CD4-positive, alpha-beta T cell (primary cell): ENCODE measurements around the gene AHDC1. TPM values are rescaled to one million over a fixed set of nuclear protein-coding genes. Genes with fewer than 3 reads are reported as not detected.

Experiments
- ATAC-seq: fragments of 200-7000 bp; cut with Tn5 transposase; one replicate; pipeline ENCODE4 v1.10.0; 2022; ENCODE audit warnings: mild to moderate bottlenecking; ENCODE audit not compliant: poor library complexity
- CTCF ChIA-PET: fragments of 350-600 bp; sonication (Branson Sonifier 250); formaldehyde crosslinking; loops from one replicate; lab custom pipeline; 2021; ENCODE audit warnings: antibody characterized with exemption, inconsistent platforms; lab: Charles Lee
- POLR2A ChIA-PET: fragments of 350-600 bp; sonication (Branson Sonifier 250); formaldehyde crosslinking; loops from one replicate; lab custom pipeline; 2021; ENCODE audit warnings: antibody characterized with exemption, inconsistent platforms; lab: Charles Lee
- DNase-seq, 14 experiments: peaks; one replicate each; pipeline ENCODE4 v3.0.0-alpha.2; 2013 to 2020; ENCODE audit warnings: mixed read lengths in 2 of 14
- H3K27ac ChIP-seq, 2 donors: one replicate each; pipeline versions ENCODE4 v1.5.1 to v1.7.0; 2013; ENCODE audit warnings: low read length in 2 of 2, low read depth in 1 of 2, mild to moderate bottlenecking in 1 of 2
- H3K27me3 ChIP-seq, 2 experiments: 1 replicate in 1 of 2; 2 replicates in 1 of 2; pipeline versions ENCODE4 v1.6.1 to v1.7.0; 2013; ENCODE audit warnings: low read length in 2 of 2, control low read depth in 1 of 2, mild to moderate bottlenecking in 1 of 2, moderate library complexity in 1 of 2; ENCODE audit not compliant: insufficient read depth in 2 of 2, control insufficient read depth in 1 of 2
- H3K36me3 ChIP-seq: one replicate; pipeline ENCODE4 v1.6.1; 2013; ENCODE audit warnings: low read length, control low read depth; ENCODE audit not compliant: insufficient read depth
- H3K4me1 ChIP-seq: one replicate; pipeline ENCODE4 v1.6.1; 2013; ENCODE audit warnings: low read length, control low read depth; ENCODE audit not compliant: insufficient read depth
- H3K4me3 ChIP-seq: one replicate; pipeline ENCODE4 v1.5.1; 2013; ENCODE audit warnings: mild to moderate bottlenecking, low read length, moderate library complexity
- H3K9me3 ChIP-seq, 2 experiments: 1 replicate in 1 of 2; 2 replicates in 1 of 2; pipeline versions ENCODE4 v1.6.1 to v1.7.0; 2013; ENCODE audit warnings: low read length in 2 of 2, mild to moderate bottlenecking in 2 of 2, control low read depth in 1 of 2, moderate library complexity in 1 of 2; ENCODE audit not compliant: control insufficient read depth in 1 of 2, insufficient read depth in 1 of 2
- H3K27ac Mint-ChIP-seq: one replicate; pipeline ENCODE4 v1.8.0; 2020; ENCODE audit warnings: mixed read lengths
- H3K27me3 Mint-ChIP-seq: one replicate; pipeline ENCODE4 v1.8.0; 2021; ENCODE audit warnings: mixed read lengths
- H3K36me3 Mint-ChIP-seq: one replicate; pipeline ENCODE4 v1.8.0; 2021; ENCODE audit warnings: low read depth, mixed read lengths
- H3K4me1 Mint-ChIP-seq: one replicate; pipeline ENCODE4 v1.8.0; 2021; ENCODE audit warnings: low read depth, mixed read lengths
- H3K4me3 Mint-ChIP-seq: one replicate; pipeline ENCODE4 v1.8.0; 2020; ENCODE audit warnings: mild to moderate bottlenecking, mixed read lengths
- H3K9me3 Mint-ChIP-seq: one replicate; pipeline ENCODE4 v1.8.0; 2020; ENCODE audit warnings: mixed read lengths
- intact Hi-C, 2 experiments: fragments of 100-400 bp; cut with DNase I in 1 of 2; cut with micrococcal nuclease in 1 of 2; formaldehyde crosslinking; loops; one replicate each; pipeline versions ENCODE4 v1.15.1 to v1.9.0; 2023 to 2025; cut with DNase I, micrococcal nuclease
- total RNA-seq, 174 experiments: library from RNA in 2 of 174; stranded (reverse) in 2 of 174; gene quantifications; one replicate each; pipeline ENCODE4 v1.2.3 and lab custom pipeline; 2021 to 2026
- TF ChIP-seq, protein P1 (sequence below): fragments of 200-600 bp; IDR thresholded peaks from one replicate; pipeline ENCODE4 v1.8.0; 2022; ENCODE audit warnings: antibody characterized with exemption, mild to moderate bottlenecking

AHDC1 gene
- total RNA-seq, 2 experiments from 2014 or later, result 20.8 to 22.9 TPM

DNA sequence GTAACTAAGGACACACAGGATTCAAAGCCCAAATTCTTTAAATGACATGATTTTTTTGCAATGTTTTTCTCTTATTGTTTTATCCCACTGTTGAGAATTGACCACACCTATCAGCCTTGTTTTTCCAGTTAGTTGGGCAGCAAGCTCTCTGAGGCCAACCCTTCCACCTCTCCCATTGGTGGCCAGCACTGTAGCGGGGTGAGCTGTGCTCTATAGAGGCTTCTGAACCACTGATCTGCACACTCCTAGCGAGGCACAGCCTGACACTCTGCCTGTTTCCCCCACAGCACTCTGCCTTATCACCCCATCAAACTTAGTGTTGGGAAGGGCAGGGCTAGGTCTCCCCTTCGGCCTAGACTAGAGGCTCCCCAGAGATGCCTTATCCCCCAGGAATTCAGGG is 19.5 kb downstream of the AHDC1 start:
- H3K9me3 ChIP-seq, result no peaks in the 10 kb centered on the region
- intact Hi-C loops, result no loop called here
- no peak overlapping the region for H3K27ac ChIP-seq
- ATAC-seq (no peak), DNase-seq (no peak)
- no peak overlapping the region for H3K27ac Mint-ChIP-seq
- H3K4me3 Mint-ChIP-seq, result no peak overlapping the region
- no peaks in the 10 kb centered on the region for H3K4me1 ChIP-seq
- TF ChIP-seq, protein P1, sequence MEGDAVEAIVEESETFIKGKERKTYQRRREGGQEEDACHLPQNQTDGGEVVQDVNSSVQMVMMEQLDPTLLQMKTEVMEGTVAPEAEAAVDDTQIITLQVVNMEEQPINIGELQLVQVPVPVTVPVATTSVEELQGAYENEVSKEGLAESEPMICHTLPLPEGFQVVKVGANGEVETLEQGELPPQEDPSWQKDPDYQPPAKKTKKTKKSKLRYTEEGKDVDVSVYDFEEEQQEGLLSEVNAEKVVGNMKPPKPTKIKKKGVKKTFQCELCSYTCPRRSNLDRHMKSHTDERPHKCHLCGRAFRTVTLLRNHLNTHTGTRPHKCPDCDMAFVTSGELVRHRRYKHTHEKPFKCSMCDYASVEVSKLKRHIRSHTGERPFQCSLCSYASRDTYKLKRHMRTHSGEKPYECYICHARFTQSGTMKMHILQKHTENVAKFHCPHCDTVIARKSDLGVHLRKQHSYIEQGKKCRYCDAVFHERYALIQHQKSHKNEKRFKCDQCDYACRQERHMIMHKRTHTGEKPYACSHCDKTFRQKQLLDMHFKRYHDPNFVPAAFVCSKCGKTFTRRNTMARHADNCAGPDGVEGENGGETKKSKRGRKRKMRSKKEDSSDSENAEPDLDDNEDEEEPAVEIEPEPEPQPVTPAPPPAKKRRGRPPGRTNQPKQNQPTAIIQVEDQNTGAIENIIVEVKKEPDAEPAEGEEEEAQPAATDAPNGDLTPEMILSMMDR, result no peak
- H3K4me1 Mint-ChIP-seq, result peaks cover 22% of the 10 kb centered on the region
- H3K27me3 Mint-ChIP-seq, result no peaks in the 10 kb centered on the region
- POLR2A ChIA-PET, result no interaction called here
- peaks cover 7% of the 10 kb centered on the region for H3K36me3 Mint-ChIP-seq
- H3K4me3 ChIP-seq, result no peak overlapping the region
- H3K27me3 ChIP-seq, result no peaks in the 10 kb centered on the region
- H3K36me3 ChIP-seq, result peaks cover 7% of the 10 kb centered on the region
- CTCF ChIA-PET, result interaction anchor here (1.3 to 2.0 kb wide), 2 partner anchors 16 to 28 kb away, joined by 6 to 9 read pairs; no protein-coding TSS in a partner anchor
- no peaks in the 10 kb centered on the region for H3K9me3 Mint-ChIP-seq

DNA sequence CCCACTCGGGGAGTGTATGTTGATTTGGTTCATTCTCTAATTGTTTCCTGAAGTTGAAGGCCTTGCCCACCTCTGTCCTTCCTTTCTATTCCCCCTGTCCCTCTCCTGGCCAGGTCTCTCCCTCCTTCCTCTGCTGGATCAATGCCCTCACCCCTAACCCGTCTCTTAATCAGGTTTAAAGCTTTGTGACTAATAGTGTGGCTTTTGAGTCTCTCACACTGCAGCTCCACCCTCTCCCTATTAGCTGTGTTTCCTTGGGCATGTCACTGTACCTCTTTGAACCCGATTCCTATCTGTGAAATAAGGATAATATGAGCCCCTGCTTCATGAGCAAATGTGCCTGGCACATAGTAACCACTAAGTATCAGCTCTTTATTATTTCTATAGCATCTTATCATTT is 20.5 kb downstream of the AHDC1 start:
- H3K36me3 Mint-ChIP-seq, result peaks cover 7% of the 10 kb centered on the region
- intact Hi-C loops, result no loop called here
- TF ChIP-seq, protein P1, result no peak
- H3K4me1 Mint-ChIP-seq, result peaks cover 28% of the 10 kb centered on the region
- no peaks in the 10 kb centered on the region for H3K27me3 ChIP-seq
- no peaks in the 10 kb centered on the region for H3K36me3 ChIP-seq
- H3K4me3 Mint-ChIP-seq, result no peak overlapping the region
- H3K4me3 ChIP-seq, result no peak overlapping the region
- no peaks in the 10 kb centered on the region for H3K9me3 Mint-ChIP-seq
- ATAC-seq (no peak), DNase-seq (no peak)
- H3K27me3 Mint-ChIP-seq, result peaks cover 5% of the 10 kb centered on the region
- no peak overlapping the region for H3K27ac ChIP-seq
- no peaks in the 10 kb centered on the region for H3K9me3 ChIP-seq
- H3K27ac Mint-ChIP-seq, result no peak overlapping the region
- POLR2A ChIA-PET, result no interaction called here
- H3K4me1 ChIP-seq, result no peaks in the 10 kb centered on the region
- CTCF ChIA-PET, result interaction anchor here (1.3 to 2.0 kb wide), 2 partner anchors 15 to 27 kb away, joined by 6 to 9 read pairs; no protein-coding TSS in a partner anchor

DNA sequence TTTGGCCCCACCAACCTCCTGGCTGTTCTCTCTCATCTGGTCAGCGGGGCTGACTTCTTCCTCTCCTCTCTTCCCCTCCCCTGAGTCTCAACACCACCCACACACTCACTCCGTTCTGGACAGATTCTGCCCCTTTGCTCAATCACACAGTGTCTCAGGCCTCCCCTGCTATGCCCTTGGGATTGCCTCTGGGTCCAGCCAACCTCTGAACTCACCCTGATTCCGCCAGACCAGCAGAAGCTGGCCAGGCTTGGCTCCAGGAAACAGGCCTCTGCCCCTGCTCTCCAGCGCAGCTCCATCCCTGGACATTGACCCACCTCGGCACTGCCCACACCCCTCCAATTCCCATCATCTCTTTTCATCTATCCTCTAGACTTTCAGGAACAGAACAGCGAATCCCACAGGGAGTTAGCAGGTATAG is 22.1 kb downstream of the AHDC1 start:
- H3K4me3 ChIP-seq, result no peak overlapping the region
- TF ChIP-seq, protein P1, result no peak
- ChIA-PET CTCF (interaction anchor here (0.6 kb wide), 1 partner anchor 160 kb away, joined by 5 read pairs; no protein-coding TSS in a partner anchor), POLR2A (no interaction called here)
- ATAC-seq (no peak), DNase-seq (no peak)
- no peaks in the 10 kb centered on the region for H3K27me3 ChIP-seq
- H3K27me3 Mint-ChIP-seq, result peaks cover 7% of the 10 kb centered on the region
- no peaks in the 10 kb centered on the region for H3K36me3 ChIP-seq
- H3K36me3 Mint-ChIP-seq, result peaks cover 7% of the 10 kb centered on the region
- intact Hi-C loops, result no loop called here
- H3K9me3 ChIP-seq, result no peaks in the 10 kb centered on the region
- H3K4me1 Mint-ChIP-seq, result peaks cover 33% of the 10 kb centered on the region
- H3K4me1 ChIP-seq, result no peaks in the 10 kb centered on the region
- no peak overlapping the region for H3K4me3 Mint-ChIP-seq
- H3K9me3 Mint-ChIP-seq, result no peaks in the 10 kb centered on the region
- H3K27ac ChIP-seq, result no peak overlapping the region
- no peak overlapping the region for H3K27ac Mint-ChIP-seq
